ENCODE results near the gene SEL1L2. TPM values are rescaled to one million over a fixed set of nuclear protein-coding genes. Genes with fewer than 3 reads are reported as not detected.

Gene SEL1L2
- polyA plus RNA-seq, 3 donors, result not detected

DNA sequence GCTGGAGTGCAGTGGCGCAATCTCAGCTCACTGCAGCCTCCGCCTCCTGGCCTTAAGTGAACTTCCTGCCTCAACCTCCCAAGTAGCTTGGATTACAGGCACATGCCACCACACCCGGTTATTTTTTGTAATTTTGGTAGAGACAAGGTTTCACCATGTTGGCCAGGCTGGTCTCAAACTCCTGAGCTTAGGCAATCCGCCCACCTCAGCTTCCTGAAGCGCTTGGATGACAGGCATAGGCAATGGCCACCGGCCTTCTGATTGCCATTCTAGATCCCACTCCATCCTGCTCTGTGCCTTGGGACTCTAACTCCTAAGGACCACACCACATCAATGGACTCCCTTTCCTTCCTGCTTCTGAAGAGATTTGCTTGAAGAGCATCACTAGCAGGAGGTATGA, 60.6 kb downstream of the SEL1L2 start:
- H3K4me1 Mint-ChIP-seq, result peaks cover 3% of the 10 kb centered on the region
- Histone ChIP-seq H3K9me3 (replicated peaks in 1 of 2; ENCODE audit: control insufficient read depth in 1 of 2, insufficient read depth in 1 of 2, low read length in 2 of 2) (no peaks in the 10 kb centered on the region), H3K79me2 (ENCODE audit: insufficient read depth, low read length) (no peaks in the 10 kb centered on the region), H3K4me1 (ENCODE audit: control insufficient read depth in 1 of 2, insufficient read depth in 2 of 2, low read length in 2 of 2) (no peaks in the 10 kb centered on the region), H3K4me3 (replicated peaks in 1 of 3; ENCODE audit: low read depth in 2 of 3, low read length in 3 of 3) (no peak overlapping the region), H4K20me1 (ENCODE audit: insufficient read depth, low read length) (no peaks in the 10 kb centered on the region), H3K27me3 (ENCODE audit: control insufficient read depth in 2 of 2, insufficient read depth in 2 of 2, low read length in 2 of 2) (no peaks in the 10 kb centered on the region), H3K9ac (ENCODE audit: insufficient read depth, low read length, poor library complexity, severe bottlenecking) (no peak overlapping the region), H3K36me3 (replicated peaks in 1 of 2; ENCODE audit: control insufficient read depth in 1 of 2, insufficient read depth in 2 of 2, low read length in 2 of 2) (no peaks in the 10 kb centered on the region), H3K4me2 (replicated peaks; ENCODE audit: extremely low read depth, low read length, poor library complexity, severe bottlenecking) (no peak overlapping the region), H2AFZ (ENCODE audit: insufficient read depth, low read depth, low read length, poor library complexity, severe bottlenecking) (no peak overlapping the region), H3K27ac (ENCODE audit: low read depth in 1 of 2, low read length in 2 of 2) (no peak overlapping the region)
- H3K27me3 Mint-ChIP-seq (ENCODE audit: low read depth in 3 of 3), result peaks cover 0 to 2% (median 0%) of the 10 kb centered on the region in 3 donors
- H3K9me3 Mint-ChIP-seq, result peaks cover 0 to 5% (median 0%) of the 10 kb centered on the region in 7 donors
- TF ChIP-seq, protein P1, sequence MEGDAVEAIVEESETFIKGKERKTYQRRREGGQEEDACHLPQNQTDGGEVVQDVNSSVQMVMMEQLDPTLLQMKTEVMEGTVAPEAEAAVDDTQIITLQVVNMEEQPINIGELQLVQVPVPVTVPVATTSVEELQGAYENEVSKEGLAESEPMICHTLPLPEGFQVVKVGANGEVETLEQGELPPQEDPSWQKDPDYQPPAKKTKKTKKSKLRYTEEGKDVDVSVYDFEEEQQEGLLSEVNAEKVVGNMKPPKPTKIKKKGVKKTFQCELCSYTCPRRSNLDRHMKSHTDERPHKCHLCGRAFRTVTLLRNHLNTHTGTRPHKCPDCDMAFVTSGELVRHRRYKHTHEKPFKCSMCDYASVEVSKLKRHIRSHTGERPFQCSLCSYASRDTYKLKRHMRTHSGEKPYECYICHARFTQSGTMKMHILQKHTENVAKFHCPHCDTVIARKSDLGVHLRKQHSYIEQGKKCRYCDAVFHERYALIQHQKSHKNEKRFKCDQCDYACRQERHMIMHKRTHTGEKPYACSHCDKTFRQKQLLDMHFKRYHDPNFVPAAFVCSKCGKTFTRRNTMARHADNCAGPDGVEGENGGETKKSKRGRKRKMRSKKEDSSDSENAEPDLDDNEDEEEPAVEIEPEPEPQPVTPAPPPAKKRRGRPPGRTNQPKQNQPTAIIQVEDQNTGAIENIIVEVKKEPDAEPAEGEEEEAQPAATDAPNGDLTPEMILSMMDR (IDR thresholded peaks at IDR 0.05), result no peak
- 88% methylated on average over 3 of the region's 6 CpGs for WGBS (ENCODE audit: insufficient coverage)
- no peak overlapping the region for H3K4me3 Mint-ChIP-seq
- intact Hi-C loops (cut with micrococcal nuclease), result no loop called here
- no peaks in the 10 kb centered on the region for H3K36me3 Mint-ChIP-seq
- DNase-seq, result no peak
- H3K27ac Mint-ChIP-seq, result no peak overlapping the region

DNA sequence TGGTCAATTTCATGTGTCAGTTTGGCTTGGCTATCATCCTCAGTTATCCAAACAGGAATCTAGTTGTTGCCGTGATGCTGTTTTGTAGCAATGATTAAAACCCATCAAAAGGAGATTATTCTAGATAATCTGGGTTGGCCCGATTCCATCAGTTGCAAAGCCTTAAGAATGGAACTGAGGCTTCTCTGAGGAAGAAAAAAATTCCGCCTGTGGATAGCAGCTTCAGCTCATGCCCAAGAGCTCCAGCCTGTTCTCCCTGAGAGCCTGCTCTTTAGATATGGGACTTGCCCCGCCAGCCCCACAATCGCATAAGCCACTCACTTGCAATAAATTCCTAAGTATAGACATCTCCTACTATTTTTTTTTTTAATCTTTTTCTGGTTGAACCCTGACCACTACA, 61.5 kb downstream of the SEL1L2 start:
- Histone ChIP-seq H3K4me1 (ENCODE audit: control insufficient read depth in 1 of 2, insufficient read depth in 2 of 2, low read length in 2 of 2) (no peaks in the 10 kb centered on the region), H3K4me2 (replicated peaks; ENCODE audit: extremely low read depth, low read length, poor library complexity, severe bottlenecking) (no peak overlapping the region), H2AFZ (ENCODE audit: insufficient read depth, low read depth, low read length, poor library complexity, severe bottlenecking) (no peak overlapping the region), H3K36me3 (replicated peaks in 1 of 2; ENCODE audit: control insufficient read depth in 1 of 2, insufficient read depth in 2 of 2, low read length in 2 of 2) (no peaks in the 10 kb centered on the region), H3K79me2 (ENCODE audit: insufficient read depth, low read length) (no peaks in the 10 kb centered on the region), H4K20me1 (ENCODE audit: insufficient read depth, low read length) (no peaks in the 10 kb centered on the region), H3K9me3 (replicated peaks in 1 of 2; ENCODE audit: control insufficient read depth in 1 of 2, insufficient read depth in 1 of 2, low read length in 2 of 2) (no peaks in the 10 kb centered on the region), H3K4me3 (replicated peaks in 1 of 3; ENCODE audit: low read depth in 2 of 3, low read length in 3 of 3) (no peak overlapping the region), H3K27me3 (ENCODE audit: control insufficient read depth in 2 of 2, insufficient read depth in 2 of 2, low read length in 2 of 2) (no peaks in the 10 kb centered on the region), H3K9ac (ENCODE audit: insufficient read depth, low read length, poor library complexity, severe bottlenecking) (no peak overlapping the region), H3K27ac (ENCODE audit: low read depth in 1 of 2, low read length in 2 of 2) (no peak overlapping the region)
- Mint-ChIP-seq H3K4me3 (no peak overlapping the region), H3K27ac (no peak overlapping the region), H3K36me3 (no peaks in the 10 kb centered on the region), H3K27me3 (ENCODE audit: low read depth in 3 of 3) (peaks cover 0 to 7% (median 2%) of the 10 kb centered on the region in 3 donors), H3K4me1 (peaks cover 3% of the 10 kb centered on the region), H3K9me3 (peaks cover 0 to 8% (median 0%) of the 10 kb centered on the region in 7 donors)
- no peak for DNase-seq
- TF ChIP-seq, protein P1 (IDR thresholded peaks at IDR 0.05), result no peak
- intact Hi-C loops (cut with micrococcal nuclease), result no loop called here
- WGBS (ENCODE audit: insufficient coverage), result 94% methylated on average over 2 of the region's 5 CpGs
